CD4-positive, alpha-beta T cell (primary cell): Measurements from ENCODE around the gene TXNIP. TPM values are rescaled to one million over a fixed set of nuclear protein-coding genes. Genes with fewer than 3 reads are reported as not detected.

Experiments
- ATAC-seq: fragments of 200-7000 bp; cut with Tn5 transposase; one replicate; pipeline ENCODE4 v1.10.0; 2022; ENCODE audit warnings: mild to moderate bottlenecking; ENCODE audit not compliant: poor library complexity
- CTCF ChIA-PET: fragments of 350-600 bp; sonication (Branson Sonifier 250); formaldehyde crosslinking; loops from one replicate; lab custom pipeline; 2021; ENCODE audit warnings: antibody characterized with exemption, inconsistent platforms; lab: Charles Lee
- POLR2A ChIA-PET: fragments of 350-600 bp; sonication (Branson Sonifier 250); formaldehyde crosslinking; loops from one replicate; lab custom pipeline; 2021; ENCODE audit warnings: antibody characterized with exemption, inconsistent platforms; lab: Charles Lee
- DNase-seq, 14 experiments: peaks; one replicate each; pipeline ENCODE4 v3.0.0-alpha.2; 2013 to 2020; ENCODE audit warnings: mixed read lengths in 2 of 14
- H3K27ac ChIP-seq, 2 donors: one replicate each; pipeline versions ENCODE4 v1.5.1 to v1.7.0; 2013; ENCODE audit warnings: low read length in 2 of 2, low read depth in 1 of 2, mild to moderate bottlenecking in 1 of 2
- H3K27me3 ChIP-seq, 2 experiments: 1 replicate in 1 of 2; 2 replicates in 1 of 2; pipeline versions ENCODE4 v1.6.1 to v1.7.0; 2013; ENCODE audit warnings: low read length in 2 of 2, control low read depth in 1 of 2, mild to moderate bottlenecking in 1 of 2, moderate library complexity in 1 of 2; ENCODE audit not compliant: insufficient read depth in 2 of 2, control insufficient read depth in 1 of 2
- H3K36me3 ChIP-seq: one replicate; pipeline ENCODE4 v1.6.1; 2013; ENCODE audit warnings: low read length, control low read depth; ENCODE audit not compliant: insufficient read depth
- H3K4me1 ChIP-seq: one replicate; pipeline ENCODE4 v1.6.1; 2013; ENCODE audit warnings: low read length, control low read depth; ENCODE audit not compliant: insufficient read depth
- H3K4me3 ChIP-seq: one replicate; pipeline ENCODE4 v1.5.1; 2013; ENCODE audit warnings: mild to moderate bottlenecking, low read length, moderate library complexity
- H3K9me3 ChIP-seq, 2 experiments: 1 replicate in 1 of 2; 2 replicates in 1 of 2; pipeline versions ENCODE4 v1.6.1 to v1.7.0; 2013; ENCODE audit warnings: low read length in 2 of 2, mild to moderate bottlenecking in 2 of 2, control low read depth in 1 of 2, moderate library complexity in 1 of 2; ENCODE audit not compliant: control insufficient read depth in 1 of 2, insufficient read depth in 1 of 2
- H3K27ac Mint-ChIP-seq: one replicate; pipeline ENCODE4 v1.8.0; 2020; ENCODE audit warnings: mixed read lengths
- H3K27me3 Mint-ChIP-seq: one replicate; pipeline ENCODE4 v1.8.0; 2021; ENCODE audit warnings: mixed read lengths
- H3K36me3 Mint-ChIP-seq: one replicate; pipeline ENCODE4 v1.8.0; 2021; ENCODE audit warnings: low read depth, mixed read lengths
- H3K4me1 Mint-ChIP-seq: one replicate; pipeline ENCODE4 v1.8.0; 2021; ENCODE audit warnings: low read depth, mixed read lengths
- H3K4me3 Mint-ChIP-seq: one replicate; pipeline ENCODE4 v1.8.0; 2020; ENCODE audit warnings: mild to moderate bottlenecking, mixed read lengths
- H3K9me3 Mint-ChIP-seq: one replicate; pipeline ENCODE4 v1.8.0; 2020; ENCODE audit warnings: mixed read lengths
- CTCF ChIP-seq: fragments of 200-600 bp; IDR thresholded peaks from one replicate; pipeline ENCODE4 v1.8.0; 2022; ENCODE audit warnings: antibody characterized with exemption, mild to moderate bottlenecking
- intact Hi-C, 2 experiments: fragments of 100-400 bp; cut with DNase I in 1 of 2; cut with micrococcal nuclease in 1 of 2; formaldehyde crosslinking; loops; one replicate each; pipeline versions ENCODE4 v1.15.1 to v1.9.0; 2023 to 2025; cut with DNase I, micrococcal nuclease
- total RNA-seq, 174 experiments: library from RNA in 2 of 174; stranded (reverse) in 2 of 174; gene quantifications; one replicate each; pipeline ENCODE4 v1.2.3 and lab custom pipeline; 2021 to 2026

Gene TXNIP
- total RNA-seq, 2 experiments from 2014 or later: 1,317 to 1,358 TPM

GRCh38 chr1:146020058-146021049, 24.0 kb upstream of the TXNIP start:
- no peaks in the 10 kb centered on the region for H3K36me3 Mint-ChIP-seq
- H3K4me3 ChIP-seq: no peak overlapping the region
- no peak for ATAC-seq
- peaks cover 5% of the 10 kb centered on the region for H3K4me1 Mint-ChIP-seq
- peaks cover 34 to 40% of the 10 kb centered on the region in 2 experiments for H3K27me3 ChIP-seq
- H3K9me3 Mint-ChIP-seq: no peaks in the 10 kb centered on the region
- DNase-seq: no peak
- intact Hi-C loops: no loop called here
- ChIA-PET CTCF (interaction anchor here (0.6 to 0.8 kb wide), 4 partner anchors 27 to 129 kb away, joined by 3 to 5 read pairs (median 3); partner anchors contain the start of genes ANKRD34A and POLR3GL), POLR2A (no interaction called here)
- TF ChIP-seq CTCF: no peak
- H3K9me3 ChIP-seq: peaks cover 0 to 6% of the 10 kb centered on the region in 2 experiments
- no peaks in the 10 kb centered on the region for H3K36me3 ChIP-seq
- H3K27ac ChIP-seq: no peak overlapping the region
- H3K27me3 Mint-ChIP-seq: peaks cover 68% of the 10 kb centered on the region
- peaks cover 12% of the 10 kb centered on the region for H3K4me1 ChIP-seq
- no peak overlapping the region for H3K4me3 Mint-ChIP-seq
- H3K27ac Mint-ChIP-seq: no peak overlapping the region

GRCh38 chr1:146019231-146020057, 23.1 kb upstream of the TXNIP start:
- POLR2A ChIA-PET: interaction anchor here (0.6 to 2.2 kb wide), 2 partner anchors 40 to 213 kb away, joined by 3 to 6 read pairs; no protein-coding TSS in a partner anchor
- H3K27me3 Mint-ChIP-seq: peaks cover 62% of the 10 kb centered on the region
- no peak overlapping the region for H3K27ac ChIP-seq
- no peak for TF ChIP-seq CTCF
- no peaks in the 10 kb centered on the region for H3K9me3 Mint-ChIP-seq
- H3K36me3 Mint-ChIP-seq: no peaks in the 10 kb centered on the region
- H3K27ac Mint-ChIP-seq: no peak overlapping the region
- intact Hi-C loops: no loop called here
- peaks cover 5% of the 10 kb centered on the region for H3K4me1 Mint-ChIP-seq
- peaks cover 12% of the 10 kb centered on the region for H3K4me1 ChIP-seq
- H3K27me3 ChIP-seq: peaks cover 34 to 40% of the 10 kb centered on the region in 2 experiments
- DNase-seq (peak in 1 of 14 experiments; percentile 24), ATAC-seq (peak; percentile 17)
- no peak overlapping the region for H3K4me3 Mint-ChIP-seq
- H3K9me3 ChIP-seq: peaks cover 0 to 6% of the 10 kb centered on the region in 2 experiments
- CTCF ChIA-PET: interaction anchor here (0.6 to 0.7 kb wide), 3 partner anchors 28 to 128 kb away, joined by 3 to 5 read pairs (median 3); no protein-coding TSS in a partner anchor
- H3K36me3 ChIP-seq: no peaks in the 10 kb centered on the region
- H3K4me3 ChIP-seq: peak overlapping the region; percentile 8

DNA sequence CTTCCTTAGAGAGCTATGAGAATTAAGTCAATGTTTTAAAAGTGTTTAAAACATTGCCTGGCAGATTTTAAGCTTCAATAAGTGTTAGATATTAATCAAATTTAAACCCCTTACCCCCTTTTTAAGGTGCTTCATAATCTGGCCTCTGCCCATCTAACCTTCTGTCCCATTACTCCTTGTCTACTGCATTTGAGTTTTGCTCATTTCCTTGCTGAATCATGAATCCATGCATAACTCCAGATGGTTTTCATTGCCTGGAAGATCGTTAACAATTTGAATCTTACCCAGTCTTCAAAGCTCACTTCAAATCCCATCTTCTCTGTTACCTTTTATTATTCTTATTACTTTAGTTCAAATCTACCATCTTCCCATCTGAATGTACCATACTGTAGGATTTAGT, 20.5 kb upstream of the TXNIP start:
- no peak overlapping the region for H3K27ac ChIP-seq
- peaks cover 12% of the 10 kb centered on the region for H3K4me1 ChIP-seq
- no peak overlapping the region for H3K27ac Mint-ChIP-seq
- DNase-seq (no peak), ATAC-seq (no peak)
- H3K4me1 Mint-ChIP-seq: peaks cover 12% of the 10 kb centered on the region
- no peak overlapping the region for H3K4me3 Mint-ChIP-seq
- no peak overlapping the region for H3K4me3 ChIP-seq
- peaks cover 46% of the 10 kb centered on the region for H3K27me3 Mint-ChIP-seq
- H3K36me3 Mint-ChIP-seq: no peaks in the 10 kb centered on the region
- ChIA-PET CTCF (interaction anchor here (1.6 to 1.9 kb wide), 3 partner anchors 9 to 171 kb away, joined by 6 to 10 read pairs (median 6); partner anchors contain the start of gene NUDT17), POLR2A (interaction anchor here (0.6 to 2.2 kb wide), 5 partner anchors 9 to 98 kb away, joined by 3 to 6 read pairs (median 4); partner anchors contain the start of genes ANKRD34A, PEX11B and POLR3GL)
- H3K36me3 ChIP-seq: no peaks in the 10 kb centered on the region
- peaks cover 0 to 6% of the 10 kb centered on the region in 2 experiments for H3K9me3 ChIP-seq
- H3K27me3 ChIP-seq: peaks cover 30 to 36% of the 10 kb centered on the region in 2 experiments
- TF ChIP-seq CTCF: no peak
- intact Hi-C loops: no loop called here
- no peaks in the 10 kb centered on the region for H3K9me3 Mint-ChIP-seq
